SU-DHL-6 (cell line): Measurements from ENCODE around the gene PAIP1.

Experiments
- H2AFZ ChIP-seq: fragments of 200-600 bp; sonication (generic); 2 replicates; pipeline ENCODE4 v1.6.1; 2014; ENCODE audit warnings: low read depth, mild to moderate bottlenecking, moderate library complexity, mixed read lengths, antibody characterized with exemption, low read length; ENCODE audit not compliant: severe bottlenecking
- H3F3A ChIP-seq: fragments of 200-600 bp; shearing (Covaris generic); 2 replicates; pipeline ENCODE4 v1.6.0; 2016; ENCODE audit warnings: antibody characterized with exemption, mild to moderate bottlenecking; ENCODE audit not compliant: insufficient read depth
- H3K27ac ChIP-seq: fragments of 200-600 bp; sonication (generic); 2 replicates; pipeline ENCODE4 v1.5.1; 2016; ENCODE audit warnings: low read depth, mild to moderate bottlenecking, low read length, moderate library complexity, mixed read lengths
- H3K27me3 ChIP-seq: fragments of 200-600 bp; sonication (generic), shearing (Covaris generic); 2 replicates; pipeline ENCODE4 v1.6.0; 2014; ENCODE audit warnings: mild to moderate bottlenecking, low read length
- H3K36me3 ChIP-seq: fragments of 200-600 bp; sonication (generic); 2 replicates; pipeline ENCODE4 v1.6.1; 2014; ENCODE audit warnings: mild to moderate bottlenecking, low read length, mixed read lengths
- H3K4me2 ChIP-seq: fragments of 300-600, 200-600 bp; shearing (Covaris generic), sonication (generic); 2 replicates; pipeline ENCODE4 v1.6.0; 2014; ENCODE audit warnings: low read length, low read depth, mild to moderate bottlenecking; ENCODE audit not compliant: poor library complexity, severe bottlenecking
- H3K4me3 ChIP-seq: fragments of 200-600 bp; sonication (generic); 2 replicates; pipeline ENCODE4 v1.5.1; 2014; ENCODE audit warnings: antibody characterized with exemption, low read length, mild to moderate bottlenecking, mixed read lengths; ENCODE audit not compliant: insufficient read depth, poor library complexity, severe bottlenecking
- H3K79me2 ChIP-seq: fragments of 200-600 bp; sonication (generic); 2 replicates; pipeline ENCODE4 v1.6.1; 2014; ENCODE audit warnings: mild to moderate bottlenecking, low read length, moderate library complexity; ENCODE audit not compliant: insufficient read depth
- H3K9ac ChIP-seq: fragments of 200-600 bp; sonication (generic); 2 replicates; pipeline ENCODE4 v1.7.0; 2014; ENCODE audit warnings: mild to moderate bottlenecking, low read length
- H3K9me2 ChIP-seq: fragments of 200-600 bp; sonication (generic); replicated peaks from 2 replicates; pipeline ENCODE4 v1.6.1; 2014; ENCODE audit warnings: low read length; ENCODE audit not compliant: insufficient read depth
- H3K9me3 ChIP-seq: fragments of 200-600 bp; sonication (generic); 2 replicates; pipeline ENCODE4 v1.6.1; 2014; ENCODE audit warnings: low read length, mixed read lengths; ENCODE audit not compliant: insufficient read depth
- H4K20me1 ChIP-seq: fragments of 200-600 bp; sonication (generic); 2 replicates; pipeline ENCODE4 v1.6.1; 2014; ENCODE audit warnings: low read depth, mild to moderate bottlenecking, antibody characterized with exemption, low read length, moderate library complexity, mixed read lengths
- CTCF ChIP-seq: fragments of 200-600 bp; sonication (generic); IDR thresholded peaks from one replicate; pipeline ENCODE4 v1.5.1; 2017; ENCODE audit warnings: antibody characterized with exemption, mild to moderate bottlenecking, low read length, moderate library complexity; ENCODE audit not compliant: insufficient read depth, poor library complexity, severe bottlenecking
- EZH2phosphoT487 ChIP-seq: fragments of 200-600 bp; sonication (generic), shearing (Covaris generic); conservative IDR thresholded peaks from 2 replicates; pipeline ENCODE4 v1.6.1; 2018; ENCODE audit warnings: mild to moderate bottlenecking, antibody characterized with exemption, low read length, moderate library complexity, mixed read lengths

PAIP1 gene

GRCh38 chr5:43592363-43592762, 35.5 kb upstream of the PAIP1 start:
- H3F3A ChIP-seq = no peaks in the 10 kb centered on the region
- no peak overlapping the region for H3K27ac ChIP-seq
- H3K27me3 ChIP-seq = no peaks in the 10 kb centered on the region
- 0 out of 2 replicates have a peak, but pooled peaks cover 3% of the 10 kb centered on the region for H3K79me2 ChIP-seq
- H2AFZ ChIP-seq = no peak overlapping the region
- no peak overlapping the region for H3K4me2 ChIP-seq
- TF ChIP-seq EZH2phosphoT487 = no peak
- no peak for TF ChIP-seq CTCF
- no peaks in the 10 kb centered on the region for H3K9me3 ChIP-seq
- H4K20me1 ChIP-seq = no peaks in the 10 kb centered on the region
- H3K4me3 ChIP-seq = no peak overlapping the region
- no peaks in the 10 kb centered on the region for H3K9me2 ChIP-seq
- no peaks in the 10 kb centered on the region for H3K36me3 ChIP-seq
- H3K9ac ChIP-seq = no peak overlapping the region

GRCh38 chr5:43590700-43591099, 33.8 kb upstream of the PAIP1 start:
- 0 out of 2 replicates have a peak, but pooled peaks cover under 1% of the 10 kb centered on the region for H3K79me2 ChIP-seq
- no peaks in the 10 kb centered on the region for H3F3A ChIP-seq
- no peak overlapping the region for H3K9ac ChIP-seq
- H2AFZ ChIP-seq = no peak overlapping the region
- H3K9me3 ChIP-seq = no peaks in the 10 kb centered on the region
- no peak overlapping the region for H3K4me2 ChIP-seq
- no peaks in the 10 kb centered on the region for H3K36me3 ChIP-seq
- H3K27ac ChIP-seq = no peak overlapping the region
- TF ChIP-seq EZH2phosphoT487 = no peak
- no peak for TF ChIP-seq CTCF
- H4K20me1 ChIP-seq = no peaks in the 10 kb centered on the region
- H3K9me2 ChIP-seq = no peaks in the 10 kb centered on the region
- no peaks in the 10 kb centered on the region for H3K27me3 ChIP-seq
- H3K4me3 ChIP-seq = no peak overlapping the region

- Histone ChIP-seq H3K4me2 (no peak overlapping the region), H3K4me3 (no peak overlapping the region), H3K9me3 (no peaks in the 10 kb centered on the region), H3K9me2 (no peaks in the 10 kb centered on the region), H3K9ac (no peak overlapping the region), H3K27me3 (no peaks in the 10 kb centered on the region), H3K36me3 (no peaks in the 10 kb centered on the region), H3K79me2 (0 out of 2 replicates have a peak, but pooled peaks cover 4% of the 10 kb centered on the region), H3F3A (no peaks in the 10 kb centered on the region), H4K20me1 (no peaks in the 10 kb centered on the region), H2AFZ (no peak overlapping the region), H3K27ac (no peak overlapping the region)
- no peak for TF ChIP-seq CTCF
- TF ChIP-seq EZH2phosphoT487 = no peak
Observed at GRCh38 chr5:43589310-43589709, 32.4 kb upstream of the PAIP1 start.
